SJSA1 (cell line): ENCODE data around the gene PRF1. TPM values are rescaled to one million over a fixed set of nuclear protein-coding genes. Genes with fewer than 3 reads are reported as not detected.

ENCODE experiments used
- DNase-seq, 2 experiments: peaks; one replicate each; pipeline ENCODE4 v3.0.0-alpha.2; 2015 to 2020; ENCODE audit warnings: low spot score in 2 of 2, low read depth in 1 of 2
- H3K27ac ChIP-seq: fragments of 250-450 bp; sonication (Bioruptor Pico); 2 replicates; pipeline ENCODE4 v1.5.1; 2020; ENCODE audit warnings: mild to moderate bottlenecking, moderate library complexity
- H3K27me3 ChIP-seq: fragments of 250-450 bp; sonication (Bioruptor Pico); replicated peaks from 2 replicates; pipeline ENCODE4 v1.5.1; 2020; ENCODE audit warnings: mild to moderate bottlenecking, moderate library complexity
- H3K36me3 ChIP-seq: fragments of 250-450 bp; sonication (Bioruptor Pico); 2 replicates; pipeline ENCODE4 v1.5.1; 2020; ENCODE audit warnings: mild to moderate bottlenecking
- H3K4me1 ChIP-seq: fragments of 250-450 bp; sonication (Bioruptor Pico); replicated peaks from 2 replicates; pipeline ENCODE4 v1.6.1; 2021; ENCODE audit warnings: mild to moderate bottlenecking
- H3K4me3 ChIP-seq: fragments of 250-450 bp; sonication (Bioruptor Pico); 2 replicates; pipeline ENCODE4 v1.5.1; 2020; ENCODE audit warnings: mild to moderate bottlenecking
- H3K9me3 ChIP-seq: fragments of 250-450 bp; sonication (Bioruptor Pico); replicated peaks from 2 replicates; pipeline ENCODE4 v1.5.1; 2020; ENCODE audit warnings: mild to moderate bottlenecking
- total RNA-seq: library from RNA; depleted of rRNA; stranded (reverse); fragments of >200 nt; shearing (Covaris generic); gene quantifications from 2 replicates; pipeline ENCODE4 v1.2.3, GENCODE V29; 2014

The PRF1 gene
- total RNA-seq, 1 experiment from 2014 or later: not detected

DNA sequence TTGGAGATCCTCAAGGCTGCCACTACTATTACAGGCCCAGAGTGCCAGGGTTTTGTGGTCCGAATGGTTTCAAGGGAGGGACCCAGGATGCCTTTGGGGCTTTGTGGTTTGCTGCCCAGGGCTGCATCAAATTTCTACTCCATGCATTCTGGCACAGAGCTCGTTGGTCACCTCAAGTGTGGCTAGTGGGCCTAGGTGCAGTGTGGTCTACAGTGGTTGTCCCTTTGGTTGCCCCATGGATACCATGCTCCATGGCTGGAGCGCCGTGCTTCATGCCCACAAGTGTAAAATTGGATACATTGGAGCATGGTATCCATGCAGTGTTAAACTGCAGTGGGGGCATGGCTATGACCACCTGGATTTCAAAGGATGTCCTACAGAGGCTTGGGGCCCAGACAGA lies 5.4 kb upstream of the PRF1 start:
- Histone ChIP-seq H3K4me3 (no peak overlapping the region), H3K27ac (no peak overlapping the region), H3K27me3 (no peaks in the 10 kb centered on the region; the same call in 1 of the 2 replicates), H3K4me1 (no peaks in the 10 kb centered on the region), H3K9me3 (no peaks in the 10 kb centered on the region), H3K36me3 (no peaks in the 10 kb centered on the region)
- DNase-seq: no peak

GRCh38 chr10:70605161-70605560 lies 2.6 kb upstream of the PRF1 start:
- no peaks in the 10 kb centered on the region for H3K27me3 ChIP-seq
- no peak overlapping the region for H3K4me3 ChIP-seq
- no peaks in the 10 kb centered on the region for H3K4me1 ChIP-seq
- no peaks in the 10 kb centered on the region for H3K9me3 ChIP-seq
- no peak overlapping the region for H3K27ac ChIP-seq
- H3K36me3 ChIP-seq: no peaks in the 10 kb centered on the region
- no peak for DNase-seq

DNA sequence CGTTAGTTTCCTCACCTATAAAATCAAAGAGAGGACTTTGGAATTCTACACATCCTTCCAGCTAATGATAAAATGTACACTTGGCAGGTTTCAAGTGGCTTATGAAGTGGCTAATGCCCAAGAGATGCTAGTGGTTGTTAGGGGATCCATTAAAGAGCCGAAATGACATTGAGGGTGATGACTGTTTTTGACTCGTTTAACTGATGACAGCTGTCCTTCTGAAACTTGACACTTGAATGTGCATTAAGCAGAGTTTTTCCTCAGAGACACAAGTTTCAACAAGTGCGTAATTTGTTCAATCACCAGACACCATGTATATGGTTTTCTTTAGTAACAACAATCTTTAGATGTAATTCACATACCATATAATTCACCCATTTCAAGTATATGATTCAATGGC lies 1.6 kb upstream of the PRF1 start:
- H3K4me3 ChIP-seq: no peak overlapping the region
- no peaks in the 10 kb centered on the region for H3K27me3 ChIP-seq
- DNase-seq: no peak
- H3K4me1 ChIP-seq: no peaks in the 10 kb centered on the region
- H3K27ac ChIP-seq: no peak overlapping the region
- no peaks in the 10 kb centered on the region for H3K36me3 ChIP-seq
- H3K9me3 ChIP-seq: no peaks in the 10 kb centered on the region

DNA sequence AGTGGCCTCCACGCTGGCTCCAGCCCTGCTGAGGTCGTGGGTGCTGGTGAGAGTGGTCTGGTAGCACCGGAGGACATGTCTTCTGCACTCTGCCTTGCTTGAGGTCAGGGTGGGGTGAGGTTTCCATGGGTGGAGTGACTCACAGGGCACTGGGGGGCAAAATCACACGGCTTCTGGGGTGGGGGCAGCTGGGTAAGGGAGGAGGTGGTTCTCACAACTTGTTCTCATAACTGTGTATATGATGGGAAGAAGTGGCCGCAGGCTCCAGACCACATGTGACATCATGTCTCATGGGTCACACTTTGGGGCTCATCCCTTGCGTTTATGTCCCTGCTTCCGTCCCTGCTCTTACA lies 884 bp upstream of the PRF1 start:
- no peak for DNase-seq
- no peaks in the 10 kb centered on the region for H3K27me3 ChIP-seq
- no peak overlapping the region for H3K4me3 ChIP-seq
- H3K27ac ChIP-seq: no peak overlapping the region
- H3K4me1 ChIP-seq: no peaks in the 10 kb centered on the region
- no peaks in the 10 kb centered on the region for H3K36me3 ChIP-seq
- no peaks in the 10 kb centered on the region for H3K9me3 ChIP-seq

DNA sequence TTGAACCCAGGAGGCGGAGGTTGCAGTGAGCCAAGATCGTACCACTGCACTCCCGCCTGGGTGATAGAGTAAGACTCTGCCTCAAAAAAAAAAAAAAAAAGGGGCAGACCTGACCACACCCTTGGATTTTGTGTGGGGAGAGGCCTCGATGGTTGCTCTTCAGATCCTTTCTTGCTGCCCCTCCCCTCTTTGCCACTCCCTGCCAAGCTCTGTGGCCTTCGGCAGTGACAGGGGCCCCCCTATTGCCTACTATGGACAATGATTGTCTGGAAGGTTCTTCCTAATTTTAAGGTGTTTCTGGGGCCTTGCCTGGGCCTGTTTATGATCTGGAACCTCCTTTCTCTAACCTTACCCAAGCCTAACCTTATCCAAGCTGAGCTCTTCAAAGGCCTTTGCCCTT lies 795 bp downstream of the PRF1 start:
- no peaks in the 10 kb centered on the region for H3K36me3 ChIP-seq
- DNase-seq: no peak
- H3K9me3 ChIP-seq: no peaks in the 10 kb centered on the region
- H3K27ac ChIP-seq: no peak overlapping the region
- H3K4me1 ChIP-seq: no peaks in the 10 kb centered on the region
- H3K4me3 ChIP-seq: no peak overlapping the region
- no peaks in the 10 kb centered on the region for H3K27me3 ChIP-seq

- Histone ChIP-seq H3K9me3 (no peaks in the 10 kb centered on the region), H3K4me1 (no peaks in the 10 kb centered on the region), H3K36me3 (no peaks in the 10 kb centered on the region), H3K4me3 (no peak overlapping the region), H3K27ac (no peak overlapping the region), H3K27me3 (no peaks in the 10 kb centered on the region)
- DNase-seq: no peak
Observed at GRCh38 chr10:70600512-70601395, 1.8 kb downstream of the PRF1 start.

DNA sequence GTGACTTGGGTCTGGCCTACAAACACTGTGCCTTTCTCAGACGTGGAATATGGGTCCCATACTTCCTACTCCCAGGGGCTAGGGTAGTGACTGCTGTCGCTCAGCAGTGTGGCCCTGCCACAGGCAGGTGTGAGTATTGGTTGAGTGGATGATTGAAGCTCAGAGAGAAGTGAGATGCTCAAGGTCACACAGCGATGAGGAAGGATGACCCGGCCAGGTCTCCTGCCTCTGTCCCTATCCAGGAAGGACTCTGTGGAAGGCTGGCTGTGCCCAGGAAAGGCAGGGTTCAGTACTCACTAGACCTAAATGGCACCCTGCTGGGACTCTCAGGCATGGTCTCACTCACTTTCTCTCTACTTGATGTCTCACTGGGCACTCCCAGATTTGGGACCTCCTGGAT lies 2.8 kb downstream of the PRF1 start:
- Histone ChIP-seq H3K4me1 (no peaks in the 10 kb centered on the region), H3K27me3 (no peaks in the 10 kb centered on the region), H3K9me3 (no peaks in the 10 kb centered on the region), H3K27ac (no peak overlapping the region), H3K36me3 (no peaks in the 10 kb centered on the region), H3K4me3 (no peak overlapping the region)
- no peak for DNase-seq

- no peak overlapping the region for H3K27ac ChIP-seq
- H3K36me3 ChIP-seq: no peaks in the 10 kb centered on the region
- DNase-seq: no peak
- H3K9me3 ChIP-seq: no peaks in the 10 kb centered on the region
- H3K4me3 ChIP-seq: no peak overlapping the region
- H3K27me3 ChIP-seq: no peaks in the 10 kb centered on the region
- H3K4me1 ChIP-seq: no peaks in the 10 kb centered on the region
Observed at GRCh38 chr10:70599319-70599718, 3.2 kb downstream of the PRF1 start.

GRCh38 chr10:70598857-70599295 lies 3.7 kb downstream of the PRF1 start:
- Histone ChIP-seq H3K27ac (no peak overlapping the region), H3K4me3 (no peak overlapping the region), H3K27me3 (no peaks in the 10 kb centered on the region), H3K9me3 (no peaks in the 10 kb centered on the region), H3K36me3 (no peaks in the 10 kb centered on the region), H3K4me1 (no peaks in the 10 kb centered on the region)
- DNase-seq: no peak

- Histone ChIP-seq H3K4me3 (no peak overlapping the region), H3K36me3 (no peaks in the 10 kb centered on the region), H3K4me1 (no peaks in the 10 kb centered on the region), H3K9me3 (no peaks in the 10 kb centered on the region), H3K27ac (no peak overlapping the region), H3K27me3 (no peaks in the 10 kb centered on the region)
- no peak for DNase-seq
Observed at GRCh38 chr10:70597856-70598815, 4.4 kb downstream of the PRF1 start.

- H3K9me3 ChIP-seq: no peaks in the 10 kb centered on the region
- no peak overlapping the region for H3K27ac ChIP-seq
- no peak for DNase-seq
- no peaks in the 10 kb centered on the region for H3K4me1 ChIP-seq
- no peaks in the 10 kb centered on the region for H3K36me3 ChIP-seq
- no peaks in the 10 kb centered on the region for H3K27me3 ChIP-seq
- H3K4me3 ChIP-seq: no peak overlapping the region
Observed at GRCh38 chr10:70596860-70597809, 5.4 kb downstream of the PRF1 start.

DNA sequence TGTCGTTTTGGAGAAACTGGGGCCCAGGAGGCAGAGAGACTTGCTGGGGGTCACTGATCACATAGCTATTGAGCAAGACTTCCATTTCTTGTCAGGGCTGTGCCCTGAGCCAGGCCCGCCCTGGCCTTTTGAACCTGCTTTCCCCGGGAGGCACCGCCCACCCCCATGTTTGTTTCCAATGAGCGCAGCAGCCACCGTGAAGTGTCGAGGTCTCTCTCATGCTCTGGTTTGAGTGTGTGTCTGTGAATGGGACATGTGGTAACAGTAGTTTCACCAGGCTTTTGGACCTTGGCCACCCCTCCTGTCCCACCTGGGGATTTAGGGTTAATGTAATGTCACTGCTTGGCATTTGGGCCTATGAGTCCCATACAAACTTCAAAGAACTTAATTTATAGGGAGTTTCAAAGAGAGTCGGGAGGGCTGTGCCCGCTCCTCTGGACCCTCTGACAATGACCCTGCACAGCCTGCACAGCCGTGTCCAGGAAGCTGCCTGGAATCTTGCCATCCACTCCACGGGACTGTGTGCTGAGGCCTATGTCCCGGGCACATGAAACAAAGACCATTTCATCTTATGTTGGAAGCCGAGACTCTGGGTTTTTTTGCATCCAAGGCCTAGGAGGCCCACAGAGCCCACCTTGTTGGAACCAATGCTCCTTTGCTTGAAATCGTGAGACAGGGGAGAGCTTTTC lies 6.3 kb downstream of the PRF1 start:
- H3K4me1 ChIP-seq: no peaks in the 10 kb centered on the region
- DNase-seq: no peak
- H3K4me3 ChIP-seq: no peak overlapping the region
- H3K36me3 ChIP-seq: no peaks in the 10 kb centered on the region
- no peak overlapping the region for H3K27ac ChIP-seq
- no peaks in the 10 kb centered on the region for H3K27me3 ChIP-seq
- H3K9me3 ChIP-seq: no peaks in the 10 kb centered on the region

DNA sequence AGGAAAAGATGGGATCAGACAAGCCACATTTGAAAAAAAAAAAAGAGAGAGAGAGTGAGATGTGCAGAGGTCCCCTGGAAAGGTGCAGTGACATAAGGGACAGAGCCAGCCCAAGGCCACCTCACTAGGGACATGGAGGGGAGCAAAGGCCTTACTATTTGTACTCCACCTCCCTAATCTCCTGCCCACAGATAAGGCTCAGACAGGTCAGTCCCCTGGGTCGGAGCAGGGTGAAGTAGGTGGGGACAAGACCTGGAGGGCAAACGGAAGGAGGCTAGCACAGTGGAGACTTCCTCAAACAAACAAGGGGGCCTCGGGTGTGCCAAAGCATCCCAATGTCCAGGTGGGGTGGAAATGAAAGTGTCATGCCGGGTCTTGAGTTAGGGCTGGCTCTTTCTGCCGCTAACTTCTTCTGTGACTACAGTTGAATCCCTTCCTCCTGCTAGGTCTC lies 7.0 kb downstream of the PRF1 start:
- no peak overlapping the region for H3K4me3 ChIP-seq
- no peaks in the 10 kb centered on the region for H3K27me3 ChIP-seq
- H3K36me3 ChIP-seq: no peaks in the 10 kb centered on the region
- DNase-seq: no peak
- no peaks in the 10 kb centered on the region for H3K9me3 ChIP-seq
- no peak overlapping the region for H3K27ac ChIP-seq
- H3K4me1 ChIP-seq: no peaks in the 10 kb centered on the region
